Measurements from ENCODE around the gene IFT25.

The IFT25 gene

DNA sequence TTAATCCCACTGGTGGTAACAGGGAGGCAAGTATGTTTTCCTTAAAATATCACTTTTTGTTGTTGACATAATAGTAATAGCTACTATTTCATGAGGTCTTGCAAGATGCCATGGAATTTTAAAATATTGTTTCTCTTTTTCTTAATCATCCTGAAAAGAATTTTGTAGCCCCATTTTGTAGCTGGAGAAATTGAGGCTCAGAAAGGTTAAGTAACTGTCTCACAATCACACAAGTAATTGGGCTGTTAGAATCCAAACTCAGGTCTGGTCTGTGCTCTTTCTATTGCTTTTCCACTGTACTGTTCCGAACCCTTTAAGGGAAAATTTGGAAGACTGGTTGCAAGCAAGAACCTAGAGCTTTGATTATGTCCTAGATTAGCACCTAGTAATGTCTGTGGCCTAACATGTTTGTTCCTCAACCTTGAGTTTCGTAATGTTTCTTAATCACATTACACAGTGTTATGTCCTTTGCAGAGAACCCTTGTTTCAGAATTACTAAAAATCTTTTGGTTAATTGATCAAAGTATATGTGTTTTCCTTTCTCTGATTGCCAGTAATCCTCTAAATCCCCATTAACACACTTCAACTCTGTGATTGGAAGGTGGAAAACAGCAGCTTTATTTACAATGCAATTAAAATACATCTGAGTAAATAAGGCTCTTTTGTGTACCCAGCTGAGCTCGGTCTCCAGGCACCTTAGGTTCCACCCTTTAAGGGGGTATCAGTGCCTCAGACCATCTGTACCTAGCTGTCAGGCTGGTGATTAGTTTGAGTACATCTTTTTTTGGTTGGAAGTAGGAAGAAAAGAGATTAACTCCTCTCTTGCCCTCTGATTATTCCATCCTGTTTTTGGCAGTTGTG, 11.0 kb upstream of the IFT25 start:
- Mint-ChIP-seq H3K27me3 (ENCODE audit: low read depth) (no peaks in the 10 kb centered on the region), H3K4me3 (no peak overlapping the region), H3K27ac (peak overlapping the region; percentile 44 to 55 (median 49)), H3K9me3 (no peaks in the 10 kb centered on the region), H3K4me1 (peaks cover 15% of the 10 kb centered on the region), H3K36me3 (ENCODE audit: low read depth) (peaks cover 47% of the 10 kb centered on the region)
- TF ChIP-seq, protein P1, sequence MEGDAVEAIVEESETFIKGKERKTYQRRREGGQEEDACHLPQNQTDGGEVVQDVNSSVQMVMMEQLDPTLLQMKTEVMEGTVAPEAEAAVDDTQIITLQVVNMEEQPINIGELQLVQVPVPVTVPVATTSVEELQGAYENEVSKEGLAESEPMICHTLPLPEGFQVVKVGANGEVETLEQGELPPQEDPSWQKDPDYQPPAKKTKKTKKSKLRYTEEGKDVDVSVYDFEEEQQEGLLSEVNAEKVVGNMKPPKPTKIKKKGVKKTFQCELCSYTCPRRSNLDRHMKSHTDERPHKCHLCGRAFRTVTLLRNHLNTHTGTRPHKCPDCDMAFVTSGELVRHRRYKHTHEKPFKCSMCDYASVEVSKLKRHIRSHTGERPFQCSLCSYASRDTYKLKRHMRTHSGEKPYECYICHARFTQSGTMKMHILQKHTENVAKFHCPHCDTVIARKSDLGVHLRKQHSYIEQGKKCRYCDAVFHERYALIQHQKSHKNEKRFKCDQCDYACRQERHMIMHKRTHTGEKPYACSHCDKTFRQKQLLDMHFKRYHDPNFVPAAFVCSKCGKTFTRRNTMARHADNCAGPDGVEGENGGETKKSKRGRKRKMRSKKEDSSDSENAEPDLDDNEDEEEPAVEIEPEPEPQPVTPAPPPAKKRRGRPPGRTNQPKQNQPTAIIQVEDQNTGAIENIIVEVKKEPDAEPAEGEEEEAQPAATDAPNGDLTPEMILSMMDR (IDR thresholded peaks at IDR 0.05; ENCODE audit: unreplicated experiment in 3 of 3): no peak

DNA sequence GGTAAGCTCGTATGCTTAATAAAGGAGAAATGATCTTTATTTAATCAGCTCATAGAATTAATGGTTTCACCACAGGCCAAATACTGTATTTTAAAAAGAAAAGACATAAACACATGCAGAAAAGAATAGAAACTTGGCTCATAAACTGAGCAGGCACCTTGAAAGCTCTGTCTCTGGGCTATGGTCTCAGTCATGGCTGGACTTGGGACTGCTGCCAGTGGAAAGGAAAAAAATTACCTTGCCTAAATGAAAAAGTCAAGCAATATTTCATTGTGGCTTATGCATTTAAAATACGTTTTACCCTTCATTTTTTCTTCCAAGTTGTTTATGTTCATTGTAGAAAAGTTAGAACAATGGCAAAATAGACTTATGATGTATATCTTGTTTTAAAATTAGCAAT, 8.6 kb upstream of the IFT25 start:
- no peaks in the 10 kb centered on the region for H3K27me3 Mint-ChIP-seq (ENCODE audit: low read depth)
- H3K4me1 Mint-ChIP-seq: peaks cover 31% of the 10 kb centered on the region
- TF ChIP-seq, protein P1 (IDR thresholded peaks at IDR 0.05; ENCODE audit: unreplicated experiment in 3 of 3): no peak
- peaks cover 39% of the 10 kb centered on the region for H3K36me3 Mint-ChIP-seq (ENCODE audit: low read depth)
- peak overlapping the region in 1 of 3 experiments; percentile 48 for H3K27ac Mint-ChIP-seq
- H3K9me3 Mint-ChIP-seq: no peaks in the 10 kb centered on the region
- H3K4me3 Mint-ChIP-seq: no peak overlapping the region

GRCh38 chr1:53951697-53952096, 6.2 kb upstream of the IFT25 start:
- no peaks in the 10 kb centered on the region for H3K9me3 Mint-ChIP-seq
- peak overlapping the region in 2 of 3 experiments; percentile 19 to 25 for H3K27ac Mint-ChIP-seq
- H3K36me3 Mint-ChIP-seq (ENCODE audit: low read depth): peaks cover 30% of the 10 kb centered on the region
- no peak overlapping the region for H3K4me3 Mint-ChIP-seq
- TF ChIP-seq, protein P1 (IDR thresholded peaks at IDR 0.05; ENCODE audit: unreplicated experiment in 3 of 3): no peak
- no peaks in the 10 kb centered on the region for H3K27me3 Mint-ChIP-seq (ENCODE audit: low read depth)
- H3K4me1 Mint-ChIP-seq: peaks cover 46% of the 10 kb centered on the region

DNA sequence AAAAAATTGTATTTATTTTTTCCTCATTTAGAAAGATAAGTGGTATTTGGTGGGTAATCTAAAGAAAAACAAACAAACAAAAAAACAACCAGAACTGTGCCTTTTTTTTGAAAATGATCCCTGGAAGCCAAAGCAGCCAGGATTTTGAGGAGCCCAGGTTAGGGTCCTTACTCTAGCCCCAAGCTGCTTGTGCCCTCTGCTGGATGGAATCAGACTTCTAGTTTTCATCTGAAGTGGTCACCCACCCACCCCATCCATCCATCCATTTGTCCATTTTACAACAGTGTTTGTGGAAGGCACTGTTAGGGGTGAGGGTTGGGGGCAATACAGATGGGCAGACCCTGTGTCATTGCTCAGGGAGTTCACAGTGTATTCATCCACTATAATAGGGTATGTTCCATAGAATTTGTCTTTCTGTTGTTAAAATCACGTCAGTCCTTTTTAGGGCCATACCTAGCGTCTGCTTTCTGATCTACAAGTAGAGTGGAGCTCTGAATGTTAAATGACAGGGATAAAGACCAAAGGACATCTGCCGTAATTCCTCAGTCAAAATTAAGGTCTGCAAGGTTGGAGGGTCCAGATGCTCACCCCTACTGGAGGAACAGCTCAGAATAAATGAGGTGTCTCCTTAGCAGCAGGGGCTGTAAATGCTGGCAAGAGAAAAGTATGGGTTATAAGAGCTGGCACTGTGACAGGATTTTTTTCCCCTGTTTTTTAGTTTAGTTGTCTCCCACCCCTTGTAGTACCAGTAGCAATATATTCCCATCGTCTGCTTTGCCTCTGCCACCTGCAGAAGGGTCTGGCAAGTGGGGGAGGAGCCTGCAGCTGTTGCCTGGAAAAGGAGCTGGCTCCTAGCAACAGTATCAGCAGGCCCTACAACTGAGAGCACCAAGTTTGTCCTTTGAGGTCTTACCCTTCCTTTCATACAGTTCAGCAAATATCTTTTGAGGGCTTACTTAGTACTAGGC, 3.8 kb upstream of the IFT25 start:
- Mint-ChIP-seq H3K27ac (peak overlapping the region; percentile 48 to 91 (median 84)), H3K27me3 (ENCODE audit: low read depth) (peaks cover 3% of the 10 kb centered on the region), H3K4me3 (peak overlapping the region; percentile 44 to 95 (median 95)), H3K36me3 (ENCODE audit: low read depth) (peaks cover 27% of the 10 kb centered on the region), H3K9me3 (no peaks in the 10 kb centered on the region), H3K4me1 (peaks cover 54% of the 10 kb centered on the region)
- TF ChIP-seq, protein P1 (IDR thresholded peaks at IDR 0.05; ENCODE audit: unreplicated experiment in 3 of 3): peak; percentile 58 to 66 (median 59)

- H3K27me3 Mint-ChIP-seq (ENCODE audit: low read depth): peaks cover 3% of the 10 kb centered on the region
- TF ChIP-seq, protein P1 (IDR thresholded peaks at IDR 0.05; ENCODE audit: unreplicated experiment in 3 of 3): no peak
- peaks cover 25% of the 10 kb centered on the region for H3K36me3 Mint-ChIP-seq (ENCODE audit: low read depth)
- H3K4me3 Mint-ChIP-seq: peak overlapping the region; percentile 95 to 96 (median 95)
- peaks cover 60% of the 10 kb centered on the region for H3K4me1 Mint-ChIP-seq
- peak overlapping the region; percentile 84 to 91 (median 91) for H3K27ac Mint-ChIP-seq
- H3K9me3 Mint-ChIP-seq: no peaks in the 10 kb centered on the region
Measured at GRCh38 chr1:53948291-53948690, 2.8 kb upstream of the IFT25 start.

All from nephron (organoid).